K562 (cell line): Measurements from ENCODE around the gene KDM2B. TPM values are rescaled to one million over a fixed set of nuclear protein-coding genes. Genes with fewer than 3 reads are reported as not detected.

Source experiments
- BHLHE40 ChIP-seq: IDR thresholded peaks from 2 replicates; pipeline ENCODE4 v1.6.1; 2011; ENCODE audit warnings: low read length, improper control_type of control experiment
- CREB5 ChIP-seq: fragments of 250-450 bp; sonication (Bioruptor Pico); IDR thresholded peaks from 2 replicates; pipeline ENCODE4 v1.5.0; 2020; ENCODE audit warnings: mild to moderate bottlenecking
- CTCFL ChIP-seq: IDR thresholded peaks from 2 replicates; pipeline ENCODE4 v1.6.1; 2011; ENCODE audit warnings: borderline replicate concordance, low read depth, mild to moderate bottlenecking, moderate library complexity, low read length; ENCODE audit not compliant: insufficient read depth, poor library complexity, severe bottlenecking
- ETV6 ChIP-seq, 3 experiments: fragments of 150-350 bp in 1 of 3; sonication (generic) in 1 of 3; formaldehyde crosslinking in 1 of 3; IDR thresholded peaks; 2 replicates each; pipeline versions ENCODE4 v1.6.1 to v1.8.0; 2014 to 2022; ENCODE audit warnings: borderline replicate concordance in 2 of 3, low read depth in 2 of 3, antibody characterized with exemption in 1 of 3, low read length in 1 of 3, mild to moderate bottlenecking in 1 of 3, missing genetic modification reagents in 1 of 3
- GTF2E2 ChIP-seq: fragments of 200-800 bp; sonication (Bioruptor generic); IDR thresholded peaks from 2 replicates; pipeline ENCODE4 v1.6.1; 2016; ENCODE audit warnings: missing genetic modification characterization, missing compliant biosample characterization
- HMG20B ChIP-seq: fragments of 250-450 bp; sonication (Bioruptor Pico); IDR thresholded peaks from 2 replicates; pipeline ENCODE4 v1.5.0; 2021; ENCODE audit warnings: mild to moderate bottlenecking
- MIER1 ChIP-seq: fragments of 450-650 bp; IDR thresholded peaks from 2 replicates; pipeline ENCODE4 v1.6.1; 2016; ENCODE audit warnings: antibody characterized with exemption, mild to moderate bottlenecking, low read depth
- MLLT1 ChIP-seq, 2 experiments: fragments of 450-650 bp; IDR thresholded peaks; 2 replicates each; pipeline ENCODE4 v1.6.1; 2016
- NFRKB ChIP-seq: fragments of 450-650 bp; IDR thresholded peaks from 2 replicates; pipeline ENCODE4 v1.6.1; 2016; ENCODE audit warnings: low read depth
- PRPF4 ChIP-seq: fragments of 200-400 bp; formaldehyde crosslinking; IDR thresholded peaks from one replicate; pipeline ENCODE4 v1.6.1; 2017; ENCODE audit warnings: low read length, low read depth, mild to moderate bottlenecking; ENCODE audit not compliant: insufficient read depth, poor library complexity, severe bottlenecking
- SOX6 ChIP-seq: fragments of 450-650 bp; IDR thresholded peaks from 2 replicates; pipeline ENCODE4 v1.6.1; 2014; ENCODE audit warnings: mild to moderate bottlenecking
- SRF ChIP-seq, 2 experiments: fragments of 250-450, 450-650 bp in 1 of 2; sonication (Bioruptor Pico) in 1 of 2; sonication (generic) in 1 of 2; formaldehyde crosslinking; IDR thresholded peaks; 2 replicates each; pipeline versions ENCODE4 v1.5.0 to v1.5.1; 2020 to 2022; ENCODE audit warnings: mild to moderate bottlenecking in 1 of 2, missing genetic modification reagents in 1 of 2
- STAT5B ChIP-seq: fragments of 250-450 bp; sonication (Bioruptor Pico); IDR thresholded peaks from 2 replicates; pipeline ENCODE4 v1.8.0; 2021; ENCODE audit warnings: mild to moderate bottlenecking, inconsistent platforms
- ZNF175 ChIP-seq: fragments of 200-800 bp; sonication (Bioruptor generic); IDR thresholded peaks from 2 replicates; pipeline ENCODE4 v1.6.1; 2016; ENCODE audit warnings: low read depth, mild to moderate bottlenecking, missing genetic modification characterization, missing compliant biosample characterization
- ZNF263 ChIP-seq: sonication (generic); formaldehyde crosslinking; IDR thresholded peaks from 2 replicates; pipeline ENCODE4 v1.8.0; 2022; ENCODE audit warnings: mild to moderate bottlenecking, missing genetic modification reagents, borderline replicate concordance
- ZZZ3 ChIP-seq: fragments of 450-650 bp; IDR thresholded peaks from 2 replicates; pipeline ENCODE4 v1.6.1; 2016; ENCODE audit warnings: antibody characterized with exemption, mild to moderate bottlenecking, moderate library complexity
- polyA plus RNA-seq, 8 experiments: library from polyadenylated mRNA; depleted of rRNA in 4 of 8; stranded (reverse) in 5 of 8; unstranded in 3 of 8; fragments of >200 nt; fragmentation: Nextera tagmentation in 2 of 8; fragmentation: Illumina TruSeq in 1 of 8; extraction: Ambion mirVana in 2 of 8; extraction: Trizol in 1 of 8; gene quantifications; 2 replicates each; pipeline versions ENCODE4 v1.2.1 to v1.2.3, GENCODE V29; 2011 to 2014; ENCODE audit warnings: inconsistent platforms in 1 of 8, missing spikeins in 1 of 8
- total RNA-seq, 7 experiments: library from RNA; depleted of rRNA in 6 of 7; stranded (reverse); fragments of >200 nt in 6 of 7; fragmentation: Illumina TruSeq in 2 of 7; extraction: Trizol in 2 of 7; gene quantifications; 2 replicates each; pipeline versions ENCODE4 v1.2.1 to v1.2.3, GENCODE V29; 2011 to 2021; ENCODE audit warnings: low replicate concordance in 1 of 7
- TF ChIP-seq, protein P1 (sequence below), 2 experiments: fragments of 200-800 bp in 1 of 2; sonication (Bioruptor generic) in 1 of 2; sonication (generic) in 1 of 2; formaldehyde crosslinking in 1 of 2; IDR thresholded peaks in 1 of 2; conservative IDR thresholded peaks in 1 of 2; 2 replicates each; pipeline versions ENCODE4 v1.5.0 to v1.6.1; 2016 to 2020; ENCODE audit warnings: missing compliant biosample characterization in 1 of 2, missing genetic modification characterization in 1 of 2, missing genetic modification reagents in 1 of 2
- TF ChIP-seq, protein P2 (sequence below): fragments of 250-450 bp; sonication (Bioruptor Pico); IDR thresholded peaks from 2 replicates; pipeline ENCODE4 v1.4.0; 2020; ENCODE audit warnings: mild to moderate bottlenecking, moderate library complexity

KDM2B gene
- total and polyA plus RNA-seq, 9 of the 15 experiments (the other 6 are each of a cell fraction or from before 2014, with no cell fraction given) = 7.4 to 50.5 (median 22.5) TPM

GRCh38 chr12:121400332-121401139, 180.3 kb downstream of the KDM2B start (continued):
- TF ChIP-seq CTCFL (no peak), ETV6 (IDR thresholded peaks at IDR 0.05; ENCODE audit: borderline replicate concordance in 1 of 2, low read depth in 2 of 2, low read length in 1 of 2) (no peak), ETV6 (CRISPR knock-in tag; IDR thresholded peaks at IDR 0.05; ENCODE audit: borderline replicate concordance) (no peak), ZNF175 (no peak), NFRKB (no peak), GTF2E2 (tag) (no peak), HMG20B (no peak), PRPF4 (no peak), SRF (CRISPR knock-in tag; IDR thresholded peaks at IDR 0.05) (no peak; a peak in 1 of 4 replicates), STAT5B (CRISPR knock-in tag) (no peak), ZZZ3 (no peak), BHLHE40 (no peak), MIER1 (no peak), MLLT1 (IDR thresholded peaks at IDR 0.05) (peak in 1 of 2 experiments; percentile 4; a peak in 1 of 4 replicates), CREB5 (CRISPR knock-in tag) (no peak), ZNF263 (CRISPR knock-in tag) (no peak), SOX6 (no peak)
- TF ChIP-seq, protein P1, sequence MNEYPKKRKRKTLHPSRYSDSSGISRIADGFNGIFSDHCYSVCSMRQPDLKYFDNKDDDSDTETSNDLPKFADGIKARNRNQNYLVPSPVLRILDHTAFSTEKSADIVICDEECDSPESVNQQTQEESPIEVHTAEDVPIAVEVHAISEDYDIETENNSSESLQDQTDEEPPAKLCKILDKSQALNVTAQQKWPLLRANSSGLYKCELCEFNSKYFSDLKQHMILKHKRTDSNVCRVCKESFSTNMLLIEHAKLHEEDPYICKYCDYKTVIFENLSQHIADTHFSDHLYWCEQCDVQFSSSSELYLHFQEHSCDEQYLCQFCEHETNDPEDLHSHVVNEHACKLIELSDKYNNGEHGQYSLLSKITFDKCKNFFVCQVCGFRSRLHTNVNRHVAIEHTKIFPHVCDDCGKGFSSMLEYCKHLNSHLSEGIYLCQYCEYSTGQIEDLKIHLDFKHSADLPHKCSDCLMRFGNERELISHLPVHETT (CRISPR knock-in tag; conservative IDR thresholded peaks at IDR 0.05 in 1 of 2, IDR thresholded peaks at IDR 0.05 in 1 of 2) = no peak
- TF ChIP-seq, protein P2, sequence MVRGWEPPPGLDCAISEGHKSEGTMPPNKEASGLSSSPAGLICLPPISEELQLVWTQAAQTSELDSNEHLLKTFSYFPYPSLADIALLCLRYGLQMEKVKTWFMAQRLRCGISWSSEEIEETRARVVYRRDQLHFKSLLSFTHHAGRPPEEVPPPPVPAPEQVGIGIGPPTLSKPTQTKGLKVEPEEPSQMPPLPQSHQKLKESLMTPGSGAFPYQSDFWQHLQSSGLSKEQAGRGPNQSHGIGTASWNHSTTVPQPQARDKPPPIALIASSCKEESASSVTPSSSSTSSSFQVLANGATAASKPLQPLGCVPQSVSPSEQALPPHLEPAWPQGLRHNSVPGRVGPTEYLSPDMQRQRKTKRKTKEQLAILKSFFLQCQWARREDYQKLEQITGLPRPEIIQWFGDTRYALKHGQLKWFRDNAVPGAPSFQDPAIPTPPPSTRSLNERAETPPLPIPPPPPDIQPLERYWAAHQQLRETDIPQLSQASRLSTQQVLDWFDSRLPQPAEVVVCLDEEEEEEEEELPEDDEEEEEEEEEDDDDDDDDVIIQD (CRISPR knock-in tag) = no peak
